ENCODE results near the gene TPCN1. TPM values are rescaled to one million over a fixed set of nuclear protein-coding genes. Genes with fewer than 3 reads are reported as not detected.

Gene TPCN1
- total and polyA plus RNA-seq, 2 experiments from 2014 or later: 14.4 to 16.2 TPM

- TF ChIP-seq CTCF (conservative IDR thresholded peaks at IDR 0.05; ENCODE audit: low read depth in 2 of 2): no peak
- no peak for TF ChIP-seq NANOG (IDR thresholded peaks at IDR 0.05; ENCODE audit: borderline replicate concordance)
- TF ChIP-seq JUNB (IDR thresholded peaks at IDR 0.05; ENCODE audit: unreplicated experiment): no peak
These were observed 13.6 kb upstream of the TPCN1 start (continued) for GRCh38 chr12:113207613-113208040.

- Histone ChIP-seq H3K4me2 (no peak overlapping the region), H3F3A (replicated peaks; ENCODE audit: low read depth) (no peaks in the 10 kb centered on the region), H3K27me3 (ENCODE audit: insufficient read depth) (no peaks in the 10 kb centered on the region), H3K27ac (ENCODE audit: low read depth) (no peak overlapping the region), H3K36me3 (ENCODE audit: insufficient read depth) (no peaks in the 10 kb centered on the region), H4K20me1 (replicated peaks; ENCODE audit: insufficient read depth) (no peaks in the 10 kb centered on the region), H2AFZ (no peak overlapping the region), H3K4me1 (ENCODE audit: insufficient read depth) (no peaks in the 10 kb centered on the region), H3K4me3 (no peak overlapping the region), H3K9me2 (ENCODE audit: insufficient read depth) (no peaks in the 10 kb centered on the region), H3K79me2 (replicated peaks; ENCODE audit: insufficient read depth) (no peaks in the 10 kb centered on the region)
- TF ChIP-seq NANOG (IDR thresholded peaks at IDR 0.05; ENCODE audit: borderline replicate concordance) (no peak), CREB1 (CRISPR knock-in tag; IDR thresholded peaks at IDR 0.05; ENCODE audit: low read depth) (no peak), ZNF462 (CRISPR knock-in tag; IDR thresholded peaks at IDR 0.05) (no peak), EZH2phosphoT487 (IDR thresholded peaks at IDR 0.05; ENCODE audit: unreplicated experiment) (no peak), EZH2 (IDR thresholded peaks at IDR 0.05; ENCODE audit: low read depth, unreplicated experiment) (no peak), ZNF114 (CRISPR knock-in tag; IDR thresholded peaks at IDR 0.05) (no peak), POLR2AphosphoS5 (IDR thresholded peaks at IDR 0.05; ENCODE audit: low read depth) (no peak), ZNF331 (CRISPR knock-in tag; IDR thresholded peaks at IDR 0.05; ENCODE audit: low read depth) (no peak), JUNB (IDR thresholded peaks at IDR 0.05; ENCODE audit: unreplicated experiment) (no peak)
- peaks cover 5% of the 10 kb centered on the region for H3K27me3 Mint-ChIP-seq (ENCODE audit: insufficient read depth, low read depth, poor library complexity)
- H3K9me3 Mint-ChIP-seq: peaks cover 6% of the 10 kb centered on the region; the same call in 2 of the 3 replicates
- no peak overlapping the region for H3K4me3 Mint-ChIP-seq
- H3K4me1 Mint-ChIP-seq: peaks cover 6% of the 10 kb centered on the region
- DNase-seq (ENCODE audit: low spot score) (peak; percentile 30), ATAC-seq (peak; percentile 50; the same call in 2 of the 3 replicates)
- H3K27ac Mint-ChIP-seq: 0 out of 2 replicates have a peak overlapping the region, but pooled peaks have one; percentile 18
- H3K36me3 Mint-ChIP-seq (ENCODE audit: low read depth): peaks cover 6% of the 10 kb centered on the region
These were observed 13.0 kb upstream of the TPCN1 start for GRCh38 chr12:113208041-113208934.
